Mucosa of stomach (tissue), 1 donor: ENCODE results near the gene GOSR1.
"Not testable (repeated sequence)": the region's sequence is repeated elsewhere in the genome, so short reads cannot be mapped to it uniquely, and the experiment has no call there.

Source experiments
- H3K27me3 ChIP-seq: one replicate; pipeline ENCODE4 v1.7.0; 2013; ENCODE audit warnings: mild to moderate bottlenecking, low read length; ENCODE audit not compliant: control insufficient read depth, insufficient read depth
- H3K36me3 ChIP-seq: one replicate; pipeline ENCODE4 v1.7.0; 2013; ENCODE audit warnings: low read length; ENCODE audit not compliant: control insufficient read depth, insufficient read depth
- H3K4me1 ChIP-seq: one replicate; pipeline ENCODE4 v1.7.0; 2013; ENCODE audit warnings: mild to moderate bottlenecking, low read length; ENCODE audit not compliant: control insufficient read depth, insufficient read depth
- H3K4me3 ChIP-seq: one replicate; pipeline ENCODE4 v1.7.0; 2013; ENCODE audit warnings: low read length
- H3K9ac ChIP-seq: one replicate; pipeline ENCODE4 v1.7.0; 2013; ENCODE audit warnings: mild to moderate bottlenecking, low read length, moderate library complexity
- H3K9me3 ChIP-seq: one replicate; pipeline ENCODE4 v1.7.0; 2013; ENCODE audit warnings: mild to moderate bottlenecking, low read length, moderate library complexity; ENCODE audit not compliant: control insufficient read depth
- donor health status: Pancreatic carcinoma.

Gene GOSR1

DNA sequence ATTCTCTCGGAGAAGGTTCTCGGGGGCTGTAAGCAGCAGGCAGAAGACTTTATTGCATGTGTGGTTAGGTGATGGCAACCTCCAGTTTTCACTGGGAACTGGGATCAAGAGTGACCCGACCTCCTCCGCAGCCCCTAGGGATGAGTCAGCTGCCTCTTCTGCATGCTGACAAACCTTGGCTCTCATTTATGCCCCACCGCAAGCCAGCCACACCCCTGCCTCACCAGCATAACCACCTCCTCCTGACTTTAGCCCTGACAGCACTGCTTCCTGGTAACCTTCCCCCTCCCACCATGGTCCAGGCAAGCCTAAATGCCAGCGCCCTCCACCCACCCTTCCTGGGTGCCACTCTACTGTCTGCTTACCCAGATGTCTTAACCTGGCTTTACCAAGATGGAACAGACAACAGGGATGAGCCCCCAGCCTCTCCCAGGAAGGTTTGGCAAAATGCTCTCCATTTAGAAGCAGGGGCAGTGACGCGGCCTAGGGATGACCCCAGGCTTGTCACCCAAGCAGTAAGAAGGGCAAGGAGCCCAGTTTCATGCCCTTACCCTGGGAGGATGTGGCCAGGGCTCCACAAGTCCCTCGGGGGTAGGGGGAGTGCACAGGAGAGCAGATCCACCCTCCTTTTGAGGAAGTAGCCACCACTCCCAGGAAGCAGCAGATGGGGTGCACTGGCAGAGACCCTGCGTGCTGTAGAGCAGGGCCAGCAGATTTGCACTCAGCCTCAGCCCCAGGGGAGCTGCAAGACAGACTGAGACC, 73.5 kb downstream of the GOSR1 start:
- Histone ChIP-seq H3K36me3 (no peaks in the 10 kb centered on the region), H3K9me3 (no peaks in the 10 kb centered on the region), H3K9ac (no peak overlapping the region), H3K4me1 (no peaks in the 10 kb centered on the region), H3K4me3 (no peak overlapping the region), H3K27me3 (no peaks in the 10 kb centered on the region)

DNA sequence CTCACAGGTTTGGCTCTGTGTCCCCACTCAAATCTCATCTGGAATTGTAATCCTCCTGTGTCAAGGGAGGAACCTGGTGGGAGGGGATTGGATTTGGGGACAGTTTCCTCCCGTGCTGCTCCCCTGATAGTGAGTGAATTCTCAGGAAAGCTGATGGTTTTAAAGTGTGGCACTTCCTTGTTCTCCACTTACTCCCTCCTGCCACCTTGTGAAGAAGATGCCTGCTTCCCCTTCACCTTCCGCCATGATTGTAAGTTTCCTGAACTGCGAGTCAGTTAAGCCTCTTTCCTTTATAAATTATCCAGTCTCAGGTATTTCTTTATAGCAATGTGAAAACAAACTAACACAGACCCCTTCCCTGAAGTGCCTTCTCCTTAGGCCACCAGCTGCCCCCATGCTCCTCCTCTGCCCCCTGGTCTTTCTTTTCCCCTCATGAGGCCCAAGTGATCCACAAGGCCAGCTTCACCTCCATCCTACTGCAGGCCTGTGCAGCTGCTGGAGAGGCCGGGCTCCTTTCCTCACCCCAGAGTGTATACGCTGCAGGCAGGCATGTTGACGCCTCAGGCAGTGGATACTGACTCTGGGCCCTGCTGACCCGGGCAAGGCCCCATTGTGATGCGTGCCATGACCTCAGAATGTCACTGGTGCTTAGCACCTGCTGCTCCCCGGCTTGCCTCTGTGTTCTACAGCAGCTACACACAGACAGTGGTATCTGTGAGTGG, 74.2 kb downstream of the GOSR1 start:
- H3K9ac ChIP-seq, H3K4me3 ChIP-seq, H3K4me1 ChIP-seq, H3K36me3 ChIP-seq, H3K27me3 ChIP-seq, H3K9me3 ChIP-seq: not testable (repeated sequence)

DNA sequence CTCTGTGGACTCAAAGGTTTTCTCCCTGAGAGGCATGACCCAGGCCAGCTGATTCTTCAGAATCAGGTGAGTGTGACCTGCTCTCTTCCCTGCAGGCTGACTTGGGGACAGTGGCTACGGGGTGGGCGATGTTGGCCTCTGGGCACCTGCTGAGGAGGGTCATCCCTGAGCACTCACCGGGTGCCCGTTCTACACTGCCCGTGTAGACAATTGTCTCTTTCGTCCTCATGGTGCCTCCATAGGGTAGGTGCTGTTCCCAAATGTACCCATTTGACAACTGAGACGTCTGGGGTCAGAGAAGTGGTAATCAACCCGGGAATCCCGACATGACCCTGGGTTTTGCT, 74.8 kb downstream of the GOSR1 start:
- Histone ChIP-seq H3K36me3 (no peaks in the 10 kb centered on the region), H3K4me3 (no peak overlapping the region), H3K9me3 (no peaks in the 10 kb centered on the region), H3K9ac (no peak overlapping the region), H3K4me1 (no peaks in the 10 kb centered on the region), H3K27me3 (no peaks in the 10 kb centered on the region)

DNA sequence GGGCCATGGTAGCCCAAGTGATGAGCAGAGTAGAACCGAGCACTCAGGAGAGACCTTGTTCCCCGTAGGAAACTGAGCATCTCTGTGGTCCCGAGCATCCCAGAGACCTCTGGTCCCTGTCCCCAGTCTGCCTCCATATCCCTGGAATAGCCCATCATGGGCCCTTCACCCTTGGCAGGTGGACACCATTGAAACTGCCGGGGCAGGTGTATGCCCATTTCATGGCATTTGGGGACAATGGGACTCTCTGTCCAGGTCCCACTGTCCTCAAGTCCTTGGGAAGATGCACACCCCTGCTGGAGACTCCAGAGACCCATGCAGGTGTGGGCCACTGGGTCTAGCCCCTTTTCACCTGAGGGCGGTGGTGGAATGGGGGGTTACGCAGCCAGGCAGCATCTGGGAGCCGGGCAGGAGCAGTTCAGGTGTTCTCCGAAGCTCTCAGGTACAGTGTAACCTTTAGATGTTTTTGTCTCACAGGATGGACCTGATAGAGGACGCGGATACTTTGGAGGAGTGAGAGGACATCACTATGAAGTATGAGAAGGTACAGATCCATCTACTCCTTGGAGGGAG, 75.9 kb downstream of the GOSR1 start:
- Histone ChIP-seq H3K9me3 (no peaks in the 10 kb centered on the region), H3K4me3 (no peak overlapping the region), H3K4me1 (no peaks in the 10 kb centered on the region), H3K9ac (no peak overlapping the region), H3K36me3 (no peaks in the 10 kb centered on the region), H3K27me3 (no peaks in the 10 kb centered on the region)

DNA sequence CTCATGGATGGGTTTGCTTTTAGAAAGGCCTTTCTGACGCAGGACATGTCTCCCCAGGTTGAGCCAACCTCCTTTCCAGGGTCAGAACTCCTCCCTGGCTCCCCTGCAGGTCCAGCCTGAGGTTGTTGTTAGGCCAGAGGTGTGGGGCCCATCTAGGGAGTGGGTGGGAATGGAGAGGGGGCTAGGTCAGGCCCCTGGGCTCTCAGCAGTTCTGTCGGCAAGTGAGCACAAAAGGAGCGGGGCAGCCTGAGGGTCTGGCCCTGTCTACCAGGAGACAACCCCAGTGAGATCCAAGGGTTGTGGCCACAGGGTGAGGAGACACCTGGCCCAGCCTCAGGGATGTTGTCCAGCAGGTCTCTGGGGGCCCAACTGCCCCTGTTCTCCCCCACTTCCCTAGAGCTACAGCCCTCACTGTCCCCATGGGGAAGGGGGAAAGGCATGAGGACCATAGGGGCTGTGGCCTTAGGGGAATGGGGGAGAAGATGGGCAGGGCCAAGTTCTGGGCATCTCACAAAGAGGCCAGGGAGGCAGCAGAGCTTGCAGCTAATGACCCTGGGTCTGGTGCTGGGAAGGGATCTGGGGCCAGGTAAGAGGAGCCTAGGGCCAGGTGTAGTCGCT, 76.7 kb downstream of the GOSR1 start:
- not testable (repeated sequence) for H3K4me3 ChIP-seq, H3K36me3 ChIP-seq, H3K9ac ChIP-seq, H3K27me3 ChIP-seq, H3K4me1 ChIP-seq, H3K9me3 ChIP-seq

DNA sequence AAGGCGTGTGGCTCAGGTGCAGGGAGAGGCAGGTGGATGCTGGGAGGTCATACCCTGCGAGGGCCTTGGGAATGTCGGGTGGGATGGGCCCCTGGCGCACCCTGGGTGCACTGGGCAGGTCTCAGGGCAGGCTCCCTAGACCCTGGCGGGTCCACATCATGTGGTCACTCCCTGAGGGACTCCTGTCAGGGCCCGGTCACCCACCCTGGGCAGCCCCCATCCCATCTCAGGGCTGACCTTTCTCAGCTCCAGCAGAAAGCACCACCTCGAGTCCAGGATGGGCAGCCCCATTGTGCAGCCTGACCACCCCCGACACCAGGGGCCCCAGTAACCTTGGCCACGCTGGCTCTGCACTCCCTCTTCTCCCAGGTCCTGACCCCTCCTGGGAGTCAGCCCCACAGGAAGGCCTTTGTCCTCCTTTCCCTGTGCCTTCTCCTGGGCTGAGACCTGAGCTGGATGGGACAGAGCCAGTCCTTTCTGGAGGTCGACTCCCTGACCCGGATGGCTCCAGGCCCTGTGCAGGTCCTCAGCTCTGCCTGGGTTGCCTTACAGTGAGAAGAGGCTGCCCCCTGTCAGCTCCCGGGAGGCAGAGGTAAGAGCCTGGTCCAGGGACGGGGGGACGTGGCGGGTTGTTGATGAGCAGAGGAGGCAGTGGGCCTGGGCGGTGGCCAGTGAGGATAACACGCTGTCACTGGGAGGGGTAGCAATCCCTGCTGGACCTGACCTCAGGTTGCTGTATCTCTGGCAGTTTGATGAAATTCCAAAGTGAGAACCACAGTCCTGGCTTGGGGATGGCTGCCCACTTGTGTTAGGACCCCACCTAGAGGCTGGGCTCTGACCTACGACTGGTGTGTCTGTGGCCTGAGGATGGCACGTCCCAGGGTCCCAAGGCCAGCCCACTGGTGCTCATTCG, 77.9 kb downstream of the GOSR1 start:
- Histone ChIP-seq H3K36me3 (no peaks in the 10 kb centered on the region), H3K9me3 (no peaks in the 10 kb centered on the region), H3K4me1 (no peaks in the 10 kb centered on the region), H3K4me3 (no peak overlapping the region), H3K27me3 (no peaks in the 10 kb centered on the region), H3K9ac (no peak overlapping the region)

DNA sequence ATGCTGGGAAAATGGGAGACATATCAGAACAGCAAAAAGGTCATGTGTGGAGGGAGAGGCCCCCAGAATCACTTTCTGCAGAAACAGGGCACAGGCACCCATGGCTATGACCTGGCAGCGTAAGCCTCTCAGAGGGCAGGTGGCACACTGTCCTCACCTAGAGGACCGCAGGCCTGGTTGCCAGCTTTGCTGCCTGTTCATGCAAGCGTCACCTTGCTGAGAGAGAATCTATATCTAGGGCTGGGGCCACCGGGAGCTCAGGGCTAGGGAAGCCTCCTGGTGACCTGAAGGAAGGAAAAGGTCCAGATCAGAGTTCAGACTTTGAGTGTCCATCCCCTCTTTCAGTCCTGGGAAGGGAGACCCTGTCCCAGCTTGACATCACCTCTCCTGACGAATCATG, 78.7 kb downstream of the GOSR1 start:
- Histone ChIP-seq H3K9ac (no peak overlapping the region), H3K4me1 (no peaks in the 10 kb centered on the region), H3K27me3 (no peaks in the 10 kb centered on the region), H3K9me3 (no peaks in the 10 kb centered on the region), H3K36me3 (no peaks in the 10 kb centered on the region), H3K4me3 (no peak overlapping the region)

DNA sequence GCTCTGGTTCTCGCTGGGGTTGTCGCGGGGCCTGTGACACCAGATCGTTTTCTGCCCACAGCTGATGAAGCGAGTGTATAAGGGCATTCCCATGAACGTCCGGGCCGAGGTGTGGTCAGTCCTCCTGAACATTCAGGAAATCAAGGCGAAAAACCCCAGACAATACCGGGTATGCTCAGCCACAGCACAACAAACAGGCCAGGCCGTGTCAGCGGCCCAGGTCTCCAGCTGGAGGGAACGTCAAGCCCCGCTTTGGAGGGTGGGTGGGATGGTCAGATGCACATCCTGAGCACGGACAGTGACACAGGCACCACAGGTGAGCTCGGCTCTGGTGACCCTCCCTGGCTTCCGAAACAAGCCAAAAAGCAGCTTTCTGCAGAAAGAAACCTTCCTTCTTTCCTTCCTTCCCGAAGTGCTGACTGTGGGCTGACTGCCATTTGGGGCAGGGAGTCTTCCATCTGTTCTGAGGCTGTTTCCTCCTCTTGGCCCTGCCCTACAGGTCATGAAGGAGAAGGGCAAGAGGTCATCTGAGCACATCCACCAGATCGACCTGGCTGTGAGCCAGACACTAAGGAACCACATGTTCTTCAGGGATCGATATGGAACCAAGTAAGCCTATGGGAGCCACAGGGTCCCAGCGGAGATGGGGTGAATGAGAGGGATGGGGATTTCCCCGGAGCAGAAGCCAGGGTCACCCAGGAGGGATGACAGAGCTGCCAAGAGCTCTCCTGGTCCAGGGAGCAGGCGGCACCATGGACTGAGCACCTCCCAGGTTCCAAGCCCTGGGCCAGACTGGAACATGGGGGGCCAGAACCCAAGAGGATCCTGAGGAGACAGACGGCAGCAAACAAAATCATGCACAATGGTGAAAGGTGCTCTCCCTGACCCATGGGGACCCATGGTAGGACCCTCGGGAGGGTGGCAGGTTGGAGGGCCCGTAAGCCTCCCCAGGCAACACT, 79.4 kb downstream of the GOSR1 start:
- H3K27me3 ChIP-seq, result no peaks in the 10 kb centered on the region
- H3K36me3 ChIP-seq, result no peaks in the 10 kb centered on the region
- H3K9ac ChIP-seq, result no peak overlapping the region

DNA sequence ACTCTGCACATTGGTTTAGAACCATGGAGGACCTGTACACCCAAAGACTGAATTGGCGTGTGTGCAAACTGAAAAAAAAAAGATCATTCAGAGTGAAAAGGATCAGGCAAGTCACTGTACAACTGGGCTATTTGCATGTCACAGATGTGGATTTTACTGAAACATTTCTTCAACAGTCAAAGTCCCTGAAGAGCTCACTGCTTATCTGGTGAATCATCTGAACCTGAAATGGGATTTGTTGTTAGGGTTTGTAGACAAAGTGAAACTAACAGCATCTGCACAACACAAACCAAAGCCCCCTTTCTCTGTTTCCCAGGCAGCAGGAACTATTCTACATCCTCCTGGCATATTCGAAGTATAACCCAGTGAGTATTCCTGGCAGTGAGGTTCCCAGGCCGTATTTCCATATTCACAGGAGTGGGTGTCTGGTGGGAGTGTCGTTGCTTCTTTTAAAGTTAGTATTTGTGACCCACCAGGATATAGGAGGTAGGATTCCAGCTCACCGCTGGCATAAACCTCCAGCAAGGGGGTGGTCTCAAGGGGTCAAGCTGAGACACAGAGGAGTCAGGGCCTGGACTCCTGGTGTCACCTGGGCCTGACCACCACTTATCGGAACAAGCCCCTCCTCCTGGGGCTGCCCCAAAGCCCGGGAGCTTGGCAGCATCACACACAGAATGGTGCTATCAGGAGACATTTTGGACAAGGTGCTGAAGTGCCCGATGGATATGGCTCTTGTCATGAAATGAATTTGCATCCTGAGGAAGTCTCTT, 80.9 kb downstream of the GOSR1 start:
- Histone ChIP-seq H3K9ac (no peak overlapping the region), H3K36me3 (no peaks in the 10 kb centered on the region), H3K27me3 (no peaks in the 10 kb centered on the region), H3K9me3 (no peaks in the 10 kb centered on the region), H3K4me1 (no peaks in the 10 kb centered on the region), H3K4me3 (no peak overlapping the region)

More for the DNA sequence above, 79.4 kb downstream of the GOSR1 start:
- Histone ChIP-seq H3K4me1 (no peaks in the 10 kb centered on the region), H3K4me3 (no peak overlapping the region), H3K9me3 (no peaks in the 10 kb centered on the region)

DNA sequence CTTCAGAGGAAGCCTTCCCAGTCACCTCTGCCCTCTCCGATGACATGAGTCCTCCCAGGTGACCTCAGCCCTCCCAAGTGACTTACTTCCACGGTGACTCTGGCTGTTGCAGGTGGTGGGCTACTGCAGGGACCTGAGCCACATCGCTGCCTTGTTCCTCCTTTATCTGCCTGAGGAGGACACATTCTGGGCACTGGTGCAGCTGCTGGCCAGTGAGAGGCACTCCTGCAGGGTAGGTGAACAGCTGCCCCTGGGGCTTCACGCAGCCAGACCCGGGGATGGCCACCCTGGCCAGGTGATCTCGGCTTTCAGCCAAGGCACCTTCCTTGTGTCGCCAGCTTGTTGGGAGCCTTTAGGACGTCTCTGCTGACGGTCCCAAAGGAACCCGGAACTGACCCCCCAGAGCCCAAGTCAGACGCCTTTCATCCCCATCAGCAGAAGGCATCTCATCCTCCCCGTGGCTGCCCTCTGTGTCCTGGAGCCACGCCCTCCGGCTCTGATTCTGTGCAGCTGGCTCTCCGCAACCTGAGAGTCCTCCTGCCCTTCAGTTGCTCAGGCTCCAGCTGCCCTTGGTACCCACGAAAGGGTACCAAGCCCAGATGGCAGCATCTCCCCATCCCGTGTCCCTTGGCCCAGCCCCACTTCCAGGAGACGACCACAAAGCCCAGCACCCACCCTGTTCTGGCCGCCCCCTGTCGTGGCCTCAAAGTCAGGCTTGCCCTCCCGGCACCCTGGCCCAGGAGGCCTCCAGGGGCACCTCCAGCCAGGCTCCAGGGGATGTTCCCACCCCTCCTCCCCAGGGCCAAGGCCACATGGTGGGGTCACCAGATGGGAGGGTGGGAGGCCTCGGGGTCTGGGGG, 81.7 kb downstream of the GOSR1 start:
- no peaks in the 10 kb centered on the region for H3K36me3 ChIP-seq
- no peak overlapping the region for H3K9ac ChIP-seq
- H3K9me3 ChIP-seq, result no peaks in the 10 kb centered on the region
- H3K4me3 ChIP-seq, result no peak overlapping the region
- H3K4me1 ChIP-seq, result no peaks in the 10 kb centered on the region
- H3K27me3 ChIP-seq, result no peaks in the 10 kb centered on the region
